GM13977 (cell line): ENCODE measurements around the gene CCL16.

ENCODE experiments used
- DNase-seq: peaks from one replicate; pipeline ENCODE4 v3.0.0; 2012; ENCODE audit warnings: low spot score
- in situ Hi-C: fragments of 300-500 bp; cut with MboI; formaldehyde crosslinking; loops from one replicate; pipeline ENCODE4 v1.12.0; 2022; ENCODE audit warnings: low sequenced_read_pairs, low pct_unique_long_range_greater_than_20kb, mixed read lengths, inconsistent platforms; ENCODE audit not compliant: unreplicated experiment
- TF ChIP-seq, protein P1 (sequence below): IDR thresholded peaks from 2 replicates; pipeline ENCODE4 v1.5.1; 2012; ENCODE audit warnings: mild to moderate bottlenecking, control low read depth; ENCODE audit not compliant: insufficient read depth; ENCODE audit errors: extremely low read depth, missing control alignments

CCL16 gene, protein sequence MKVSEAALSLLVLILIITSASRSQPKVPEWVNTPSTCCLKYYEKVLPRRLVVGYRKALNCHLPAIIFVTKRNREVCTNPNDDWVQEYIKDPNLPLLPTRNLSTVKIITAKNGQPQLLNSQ

DNA sequence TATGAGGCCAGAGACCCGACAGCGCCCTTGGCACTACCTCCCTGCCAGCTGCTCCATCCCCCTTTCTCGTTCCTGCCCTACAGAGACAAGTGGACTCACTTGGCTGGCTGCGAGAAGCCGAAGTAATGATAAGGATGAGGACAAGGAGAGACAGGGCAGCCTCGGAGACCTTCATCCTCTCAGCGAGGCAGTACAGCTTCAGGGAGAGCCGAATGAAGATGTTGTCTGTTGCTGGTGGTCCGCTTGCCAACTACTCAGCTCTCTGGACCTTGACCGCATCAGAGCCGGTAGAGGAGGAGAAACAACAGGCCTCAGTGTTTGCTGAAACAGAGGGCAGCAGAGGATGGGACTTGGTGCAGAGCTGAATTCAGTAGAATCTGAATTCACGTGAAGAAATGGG, at the start of gene CCL16:
Gene CCL16 (minus strand): TSS at position 252 of the 400 bp plus-strand sequence. CDS start 77 bp downstream, at position 175.
- in situ Hi-C loops, result no loop called here
- no peak for DNase-seq
- TF ChIP-seq, protein P1, sequence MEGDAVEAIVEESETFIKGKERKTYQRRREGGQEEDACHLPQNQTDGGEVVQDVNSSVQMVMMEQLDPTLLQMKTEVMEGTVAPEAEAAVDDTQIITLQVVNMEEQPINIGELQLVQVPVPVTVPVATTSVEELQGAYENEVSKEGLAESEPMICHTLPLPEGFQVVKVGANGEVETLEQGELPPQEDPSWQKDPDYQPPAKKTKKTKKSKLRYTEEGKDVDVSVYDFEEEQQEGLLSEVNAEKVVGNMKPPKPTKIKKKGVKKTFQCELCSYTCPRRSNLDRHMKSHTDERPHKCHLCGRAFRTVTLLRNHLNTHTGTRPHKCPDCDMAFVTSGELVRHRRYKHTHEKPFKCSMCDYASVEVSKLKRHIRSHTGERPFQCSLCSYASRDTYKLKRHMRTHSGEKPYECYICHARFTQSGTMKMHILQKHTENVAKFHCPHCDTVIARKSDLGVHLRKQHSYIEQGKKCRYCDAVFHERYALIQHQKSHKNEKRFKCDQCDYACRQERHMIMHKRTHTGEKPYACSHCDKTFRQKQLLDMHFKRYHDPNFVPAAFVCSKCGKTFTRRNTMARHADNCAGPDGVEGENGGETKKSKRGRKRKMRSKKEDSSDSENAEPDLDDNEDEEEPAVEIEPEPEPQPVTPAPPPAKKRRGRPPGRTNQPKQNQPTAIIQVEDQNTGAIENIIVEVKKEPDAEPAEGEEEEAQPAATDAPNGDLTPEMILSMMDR, result no peak

DNA sequence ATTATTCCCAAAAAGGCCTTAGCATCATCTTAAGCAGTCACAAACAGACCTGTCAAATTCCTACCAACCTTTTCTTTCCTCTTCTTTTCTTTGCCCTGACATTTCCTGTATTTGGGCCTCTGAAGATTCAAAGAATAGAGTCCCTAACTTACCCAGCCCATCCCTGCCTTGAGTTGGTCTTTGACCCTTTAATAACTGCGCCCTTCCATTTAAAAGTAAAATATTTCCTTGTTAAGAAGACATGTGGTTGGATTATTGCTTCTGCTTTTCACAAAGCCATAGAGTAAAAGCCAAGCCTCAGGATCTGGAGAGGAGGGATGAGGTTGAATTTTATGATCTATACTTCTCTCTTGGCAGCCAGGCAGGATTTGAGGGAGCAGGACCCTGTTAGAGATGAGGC, 49.7 kb upstream of the CCL16 start:
- DNase-seq, result no peak
- in situ Hi-C loops, result no loop called here
- TF ChIP-seq, protein P1, result no peak

DNA sequence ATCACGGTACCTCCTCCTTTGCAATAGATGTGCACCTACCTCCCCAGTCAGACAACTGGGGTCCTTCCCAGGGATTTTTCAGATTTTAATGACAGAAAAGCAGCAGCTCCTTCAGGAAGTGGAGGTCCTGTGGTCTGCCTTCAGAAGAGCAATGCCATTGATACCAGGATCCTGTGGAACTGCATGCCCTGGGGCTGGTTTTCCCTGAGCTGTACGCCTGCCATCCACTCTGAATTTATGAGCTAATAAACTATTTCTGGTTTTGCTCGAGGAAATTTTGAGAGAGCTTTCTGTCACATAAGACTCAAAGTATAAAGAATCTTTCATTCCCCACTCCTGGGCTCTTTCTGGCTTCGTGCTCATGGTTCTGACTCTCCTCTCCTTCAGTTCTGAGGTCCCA, 46.5 kb upstream of the CCL16 start:
- DNase-seq, result no peak
- TF ChIP-seq, protein P1, result no peak
- in situ Hi-C loops, result no loop called here

DNA sequence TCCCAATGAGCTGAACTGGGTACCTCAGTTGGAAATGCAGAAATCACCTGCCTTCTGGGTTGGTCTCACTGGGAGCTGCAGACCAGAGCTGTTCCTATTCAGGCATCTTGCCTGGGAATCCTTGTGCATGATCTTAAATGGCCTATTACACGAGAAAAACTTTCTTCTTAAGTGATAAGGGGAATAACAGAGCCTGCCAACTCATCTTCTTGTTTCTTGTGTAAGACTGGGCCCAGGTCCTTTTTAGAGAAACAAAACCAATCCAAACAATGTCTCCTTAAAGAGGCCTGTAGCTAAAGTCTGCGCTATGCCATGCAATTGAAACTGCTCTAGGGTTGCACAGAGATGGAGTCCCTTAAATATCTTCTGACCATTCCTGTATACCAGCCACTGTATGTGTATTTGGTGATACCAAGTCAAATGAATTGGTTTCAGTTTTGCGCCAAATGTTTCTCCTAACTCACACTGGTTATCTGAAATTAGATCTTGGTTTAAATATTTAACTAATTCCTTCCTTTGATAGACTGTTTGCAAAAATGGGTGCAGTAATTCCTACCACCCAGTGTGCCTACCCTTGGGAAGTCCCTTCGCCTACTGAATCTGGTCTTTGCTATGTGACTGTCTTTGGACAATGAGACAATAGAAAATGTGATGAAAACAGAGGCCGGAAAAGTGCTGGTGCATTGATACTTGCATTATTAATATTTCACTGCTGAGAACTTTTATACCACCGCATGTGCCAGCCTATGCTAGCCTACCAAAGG, 43.0 kb upstream of the CCL16 start:
- DNase-seq, result no peak
- in situ Hi-C loops, result no loop called here
- TF ChIP-seq, protein P1, result no peak

DNA sequence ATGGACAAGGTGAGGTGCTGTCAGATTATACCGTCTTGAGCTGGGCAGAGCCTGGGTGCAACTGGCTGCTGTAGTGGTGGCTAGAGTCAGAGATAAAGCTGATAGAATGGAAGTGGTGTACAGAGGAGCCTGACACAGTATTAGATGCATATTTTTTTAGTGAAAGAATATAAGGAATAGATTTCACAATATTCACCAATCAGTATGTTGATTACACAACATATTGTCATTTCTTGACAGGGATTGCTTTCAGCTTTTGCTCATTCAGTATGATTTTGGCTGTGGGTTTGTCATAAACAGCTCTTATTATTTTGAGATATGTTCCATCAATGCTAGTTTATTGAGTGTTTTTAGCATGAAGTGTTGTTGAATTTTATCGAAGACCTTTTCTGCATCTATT, 38.1 kb upstream of the CCL16 start:
- in situ Hi-C loops, result loop anchor here (10.0 kb wide), 1 partner anchor 55 kb away; no protein-coding TSS in a partner anchor
- DNase-seq, result no peak
- TF ChIP-seq, protein P1, result no peak

DNA sequence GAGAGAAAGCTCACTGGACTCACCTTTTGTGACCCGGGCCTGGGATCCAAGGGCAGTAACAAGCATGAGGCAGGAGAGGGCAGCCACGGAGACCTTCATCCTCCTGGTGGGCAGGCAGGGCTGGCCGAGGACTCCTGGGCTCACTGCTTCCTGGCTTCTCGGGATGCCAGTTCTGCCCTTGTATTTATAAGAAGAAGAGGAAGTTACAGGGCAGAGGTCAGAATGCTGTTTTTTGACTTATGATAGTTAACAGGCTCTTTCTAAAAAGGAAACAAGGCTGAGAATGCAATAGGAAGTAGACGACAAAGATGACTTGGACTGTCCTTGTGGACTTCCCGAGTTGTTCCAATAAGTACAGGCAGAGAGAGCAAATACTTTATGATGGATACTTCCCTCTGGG, 36.5 kb upstream of the CCL16 start, which contains the start of gene CCL23:
Gene CCL23 (minus strand): TSS at position 174 of the 400 bp plus-strand sequence. CDS start 75 bp downstream, at position 99.
- in situ Hi-C loops, result loop anchor here (10.0 kb wide), 1 partner anchor 57 kb away; no protein-coding TSS in a partner anchor
- no peak for DNase-seq
- TF ChIP-seq, protein P1, result no peak
